Pons (tissue), 1 donor: ENCODE measurements around the gene KRTAP20-3.

Source experiments
- DNase-seq: peaks from one replicate; pipeline ENCODE4 v3.0.0-alpha.2; 2016; ENCODE audit warnings: low spot score

KRTAP20-3 gene

DNA sequence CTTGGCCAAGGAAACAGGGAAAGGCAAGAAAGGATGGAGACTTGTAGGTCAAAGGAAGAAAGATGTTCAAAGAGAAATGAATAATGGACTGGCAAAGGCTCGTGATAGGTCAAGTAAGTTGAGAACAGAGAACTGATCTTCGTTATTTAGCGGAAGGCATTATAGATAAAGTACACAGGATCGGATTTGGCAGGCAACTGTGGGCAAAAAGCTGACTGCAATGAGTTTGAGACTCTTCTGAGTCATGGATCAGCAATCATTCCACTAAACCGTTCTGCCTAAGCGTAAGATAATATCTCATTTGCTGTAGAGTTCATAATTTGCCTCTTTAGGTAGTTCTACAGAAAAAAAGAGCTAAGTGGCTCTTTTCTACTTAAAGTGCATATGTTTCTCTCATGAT, 41.8 kb downstream of the KRTAP20-3 start:
- DNase-seq: no peak

GRCh38 chr21:30689822-30690221, 47.2 kb downstream of the KRTAP20-3 start:
- DNase-seq: no peak
